ENCODE results near the gene SINHCAF.

DNA sequence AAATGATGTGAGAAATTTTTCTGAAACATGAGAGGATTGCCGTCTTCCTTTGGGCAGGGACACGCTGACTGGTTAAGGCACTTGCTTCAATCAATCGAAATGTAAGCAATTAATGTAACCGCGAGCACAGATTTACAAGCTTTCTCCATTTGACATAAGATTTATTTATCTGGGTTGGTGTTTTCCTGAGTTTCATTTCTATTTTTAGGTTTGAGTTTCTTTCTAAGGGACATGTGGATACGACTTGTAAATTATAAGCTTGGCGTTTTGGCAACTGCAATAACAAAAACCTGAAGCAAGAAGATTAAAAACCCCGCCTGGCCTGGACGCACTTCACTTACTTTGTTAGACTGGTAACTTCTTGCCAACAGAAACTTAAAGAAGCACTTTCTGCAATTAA, 20.3 kb upstream of the SINHCAF start:
- TF ChIP-seq, protein P1, sequence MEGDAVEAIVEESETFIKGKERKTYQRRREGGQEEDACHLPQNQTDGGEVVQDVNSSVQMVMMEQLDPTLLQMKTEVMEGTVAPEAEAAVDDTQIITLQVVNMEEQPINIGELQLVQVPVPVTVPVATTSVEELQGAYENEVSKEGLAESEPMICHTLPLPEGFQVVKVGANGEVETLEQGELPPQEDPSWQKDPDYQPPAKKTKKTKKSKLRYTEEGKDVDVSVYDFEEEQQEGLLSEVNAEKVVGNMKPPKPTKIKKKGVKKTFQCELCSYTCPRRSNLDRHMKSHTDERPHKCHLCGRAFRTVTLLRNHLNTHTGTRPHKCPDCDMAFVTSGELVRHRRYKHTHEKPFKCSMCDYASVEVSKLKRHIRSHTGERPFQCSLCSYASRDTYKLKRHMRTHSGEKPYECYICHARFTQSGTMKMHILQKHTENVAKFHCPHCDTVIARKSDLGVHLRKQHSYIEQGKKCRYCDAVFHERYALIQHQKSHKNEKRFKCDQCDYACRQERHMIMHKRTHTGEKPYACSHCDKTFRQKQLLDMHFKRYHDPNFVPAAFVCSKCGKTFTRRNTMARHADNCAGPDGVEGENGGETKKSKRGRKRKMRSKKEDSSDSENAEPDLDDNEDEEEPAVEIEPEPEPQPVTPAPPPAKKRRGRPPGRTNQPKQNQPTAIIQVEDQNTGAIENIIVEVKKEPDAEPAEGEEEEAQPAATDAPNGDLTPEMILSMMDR (IDR thresholded peaks at IDR 0.05; ENCODE audit: control extremely low read depth in 1 of 3, insufficient read depth in 1 of 3, low read depth in 1 of 3, low read length in 3 of 3) = no peak
- no peak for TF ChIP-seq FOSL1 (IDR thresholded peaks at IDR 0.05; ENCODE audit: insufficient read depth, low read depth, low read length)
- TF ChIP-seq CHD2 (IDR thresholded peaks at IDR 0.05; ENCODE audit: low read length) = no peak
- no peak for TF ChIP-seq SAP30 (IDR thresholded peaks at IDR 0.05; ENCODE audit: insufficient read depth, insufficient replicate concordance, low read length)
- TF ChIP-seq ZNF274 (IDR thresholded peaks at IDR 0.05; ENCODE audit: borderline replicate concordance, extremely low read depth, low read length) = no peak
- no peak for TF ChIP-seq SIRT6 (IDR thresholded peaks at IDR 0.05; ENCODE audit: low read length)
- TF ChIP-seq ASH2L (IDR thresholded peaks at IDR 0.05; ENCODE audit: low read length) = no peak
- TF ChIP-seq POLR2AphosphoS5 (IDR thresholded peaks at IDR 0.05; ENCODE audit: low read depth, low read length) = no peak
- no peak for TF ChIP-seq SIX5 (IDR thresholded peaks at IDR 0.05; ENCODE audit: low read depth, low read length)
